HL-60 (cell line): ENCODE measurements around the gene GNPAT.

Experiments used
- DNase-seq, 2 experiments: peaks; one replicate each; pipeline ENCODE4 v3.0.0-alpha.2; 2010 to 2020; ENCODE audit warnings: low read depth in 1 of 2, low spot score in 1 of 2
- H3K27ac ChIP-seq: fragments of 250-450 bp; sonication (Bioruptor Pico); replicated peaks from 2 replicates; pipeline ENCODE4 v1.5.1; 2020; ENCODE audit warnings: mild to moderate bottlenecking, moderate library complexity
- H3K27me3 ChIP-seq: fragments of 250-450 bp; sonication (Bioruptor Pico); 2 replicates; pipeline ENCODE4 v1.5.1; 2021; ENCODE audit warnings: mild to moderate bottlenecking, moderate library complexity; ENCODE audit not compliant: insufficient read depth, poor library complexity, severe bottlenecking
- H3K4me3 ChIP-seq: replicated peaks from 2 replicates; pipeline ENCODE4 v1.5.1; 2011; ENCODE audit warnings: mild to moderate bottlenecking, control low read depth, low read length; ENCODE audit not compliant: insufficient read depth
- GABPA ChIP-seq: IDR thresholded peaks from 2 replicates; pipeline ENCODE4 v1.6.1; 2012; ENCODE audit warnings: low read depth
- POLR2AphosphoS5 ChIP-seq: IDR thresholded peaks from 2 replicates; pipeline ENCODE4 v1.6.1; 2012; ENCODE audit warnings: low read depth
- REST ChIP-seq: IDR thresholded peaks from 2 replicates; pipeline ENCODE4 v1.6.1; 2012; ENCODE audit warnings: low read depth; ENCODE audit not compliant: insufficient replicate concordance
- SPI1 ChIP-seq: IDR thresholded peaks from 2 replicates; pipeline ENCODE4 v1.6.1; 2012; ENCODE audit warnings: low read depth, mild to moderate bottlenecking, borderline replicate concordance
- TF ChIP-seq, protein P1 (sequence below): IDR thresholded peaks from one replicate; pipeline ENCODE4 v1.5.1; 2011; ENCODE audit warnings: low read length, control low read depth, inconsistent platforms; ENCODE audit not compliant: insufficient read depth

GNPAT gene

GRCh38 chr1:231201375-231201978, 39.5 kb upstream of the GNPAT start:
- no peak overlapping the region for H3K27ac ChIP-seq
- no peak overlapping the region for H3K4me3 ChIP-seq
- TF ChIP-seq, protein P1, sequence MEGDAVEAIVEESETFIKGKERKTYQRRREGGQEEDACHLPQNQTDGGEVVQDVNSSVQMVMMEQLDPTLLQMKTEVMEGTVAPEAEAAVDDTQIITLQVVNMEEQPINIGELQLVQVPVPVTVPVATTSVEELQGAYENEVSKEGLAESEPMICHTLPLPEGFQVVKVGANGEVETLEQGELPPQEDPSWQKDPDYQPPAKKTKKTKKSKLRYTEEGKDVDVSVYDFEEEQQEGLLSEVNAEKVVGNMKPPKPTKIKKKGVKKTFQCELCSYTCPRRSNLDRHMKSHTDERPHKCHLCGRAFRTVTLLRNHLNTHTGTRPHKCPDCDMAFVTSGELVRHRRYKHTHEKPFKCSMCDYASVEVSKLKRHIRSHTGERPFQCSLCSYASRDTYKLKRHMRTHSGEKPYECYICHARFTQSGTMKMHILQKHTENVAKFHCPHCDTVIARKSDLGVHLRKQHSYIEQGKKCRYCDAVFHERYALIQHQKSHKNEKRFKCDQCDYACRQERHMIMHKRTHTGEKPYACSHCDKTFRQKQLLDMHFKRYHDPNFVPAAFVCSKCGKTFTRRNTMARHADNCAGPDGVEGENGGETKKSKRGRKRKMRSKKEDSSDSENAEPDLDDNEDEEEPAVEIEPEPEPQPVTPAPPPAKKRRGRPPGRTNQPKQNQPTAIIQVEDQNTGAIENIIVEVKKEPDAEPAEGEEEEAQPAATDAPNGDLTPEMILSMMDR, result no peak
- TF ChIP-seq POLR2AphosphoS5 (no peak), GABPA (no peak), REST (no peak), SPI1 (no peak)
- no peak for DNase-seq
- H3K27me3 ChIP-seq, result peaks cover 2% of the 10 kb centered on the region

DNA sequence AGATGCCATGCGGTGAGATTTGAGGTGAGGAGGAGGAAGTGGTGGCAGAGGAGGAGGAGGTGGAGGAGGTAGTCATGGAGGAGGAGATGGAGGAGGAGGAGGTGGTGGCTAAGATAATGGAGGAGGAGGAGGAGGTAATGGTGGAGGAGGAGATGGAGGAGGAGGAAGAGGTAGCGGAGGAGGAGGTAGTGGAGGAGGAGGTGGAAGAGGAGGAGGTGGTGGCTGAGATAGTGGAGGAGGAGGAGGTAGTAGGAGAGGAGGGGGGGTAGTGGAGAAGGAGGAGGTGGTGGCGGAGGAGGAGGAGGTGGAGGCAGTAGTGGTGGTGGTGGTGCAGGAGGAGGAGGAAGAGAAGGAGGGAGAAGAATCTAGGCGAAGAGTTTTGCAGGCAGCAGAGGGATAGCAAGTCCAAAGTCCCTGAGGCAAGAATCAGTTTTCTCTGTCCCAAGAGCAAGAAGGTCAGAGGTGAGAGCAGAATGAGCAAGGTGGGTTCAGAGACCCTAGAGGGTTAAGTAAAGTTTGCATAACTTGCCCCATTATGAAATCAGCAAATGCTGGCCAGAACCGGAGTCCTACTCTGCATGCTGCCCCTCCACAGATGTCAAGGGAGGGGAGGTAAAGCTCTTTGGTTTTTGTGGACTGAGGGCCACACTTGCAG, 38.9 kb upstream of the GNPAT start:
- Histone ChIP-seq H3K4me3 (no peak overlapping the region), H3K27ac (no peak overlapping the region), H3K27me3 (peaks cover 2% of the 10 kb centered on the region)
- DNase-seq, result peak; percentile 46 to 54
- no peak for TF ChIP-seq REST
- TF ChIP-seq SPI1, result 0 out of 2 replicates have a peak, but pooled peaks have one; percentile 32
- TF ChIP-seq GABPA, result no peak
- TF ChIP-seq, protein P1, result no peak

GRCh38 chr1:231203259-231204057, 37.6 kb upstream of the GNPAT start:
- no peak for DNase-seq
- no peak for TF ChIP-seq GABPA
- no peak for TF ChIP-seq POLR2AphosphoS5
- TF ChIP-seq REST, result no peak
- TF ChIP-seq, protein P1, result no peak
- no peak for TF ChIP-seq SPI1
- H3K4me3 ChIP-seq, result no peak overlapping the region
- H3K27ac ChIP-seq, result no peak overlapping the region
- peaks cover 2% of the 10 kb centered on the region for H3K27me3 ChIP-seq
